ENCODE data around the gene RNF220. TPM values are rescaled to one million over a fixed set of nuclear protein-coding genes. Genes with fewer than 3 reads are reported as not detected.

RNF220 gene
- total RNA-seq, 1 donor from 2014 or later: 47.1 TPM

- no peak overlapping the region for H3K4me3 ChIP-seq (ENCODE audit: insufficient read depth, low read depth, low read length)
- FAIRE-seq (no peak), DNase-seq (ENCODE audit: low read depth) (no peak)
- H3K36me3 Mint-ChIP-seq (ENCODE audit: low read depth, unreplicated experiment): peaks cover 7% of the 10 kb centered on the region
- no peaks in the 10 kb centered on the region for H3K4me1 Mint-ChIP-seq (ENCODE audit: low read depth, unreplicated experiment)
- peaks cover 7% of the 10 kb centered on the region for H3K9me3 Mint-ChIP-seq (ENCODE audit: unreplicated experiment)
- H3K27me3 Mint-ChIP-seq (ENCODE audit: low read depth, unreplicated experiment): peaks cover 4% of the 10 kb centered on the region
- H3K36me3 ChIP-seq (ENCODE audit: insufficient read depth, low read length): no peaks in the 10 kb centered on the region
- H3K4me2 ChIP-seq (ENCODE audit: low read length): no peak overlapping the region
- H3K9me3 ChIP-seq (ENCODE audit: insufficient read depth, low read depth, low read length): no peaks in the 10 kb centered on the region
- no peaks in the 10 kb centered on the region for H3K4me1 ChIP-seq (ENCODE audit: insufficient read depth, low read length)
- TF ChIP-seq CTCF (IDR thresholded peaks at IDR 0.05; ENCODE audit: insufficient read depth, low read depth, low read length): no peak
- TF ChIP-seq EZH2 (IDR thresholded peaks at IDR 0.05; ENCODE audit: insufficient read depth, low read length): no peak
- no peak overlapping the region for H3K27ac ChIP-seq (ENCODE audit: low read depth, low read length)
- H4K20me1 ChIP-seq (ENCODE audit: insufficient read depth, low read length): no peaks in the 10 kb centered on the region
- no peak overlapping the region for H3K27ac Mint-ChIP-seq (ENCODE audit: unreplicated experiment)
- no peak overlapping the region for H3K9ac ChIP-seq (ENCODE audit: low read length)
- H3K27me3 ChIP-seq (ENCODE audit: insufficient read depth, low read length): peaks cover 2% of the 10 kb centered on the region
- no peak overlapping the region for H3K4me3 Mint-ChIP-seq (ENCODE audit: unreplicated experiment)
- no peak overlapping the region for H2AFZ ChIP-seq (ENCODE audit: low read depth, low read length)
- no peaks in the 10 kb centered on the region for H3K79me2 ChIP-seq (ENCODE audit: insufficient read depth, low read length)
Measured at GRCh38 chr1:44685881-44686280, 280.8 kb downstream of the RNF220 start.

- Mint-ChIP-seq H3K4me1 (ENCODE audit: low read depth, unreplicated experiment) (no peaks in the 10 kb centered on the region), H3K36me3 (ENCODE audit: low read depth, unreplicated experiment) (peaks cover 8% of the 10 kb centered on the region), H3K27ac (ENCODE audit: unreplicated experiment) (no peak overlapping the region), H3K27me3 (ENCODE audit: low read depth, unreplicated experiment) (peaks cover 4% of the 10 kb centered on the region), H3K4me3 (ENCODE audit: unreplicated experiment) (no peak overlapping the region), H3K9me3 (ENCODE audit: unreplicated experiment) (no peaks in the 10 kb centered on the region)
- no peak for FAIRE-seq
- Histone ChIP-seq H3K9ac (ENCODE audit: low read length) (no peak overlapping the region), H3K36me3 (ENCODE audit: insufficient read depth, low read length) (no peaks in the 10 kb centered on the region), H3K27ac (ENCODE audit: low read depth, low read length) (no peak overlapping the region), H3K79me2 (ENCODE audit: insufficient read depth, low read length) (no peaks in the 10 kb centered on the region), H3K9me3 (ENCODE audit: insufficient read depth, low read depth, low read length) (no peaks in the 10 kb centered on the region), H3K4me1 (ENCODE audit: insufficient read depth, low read length) (no peaks in the 10 kb centered on the region), H3K4me3 (ENCODE audit: insufficient read depth, low read depth, low read length) (no peak overlapping the region), H3K4me2 (ENCODE audit: low read length) (no peak overlapping the region), H4K20me1 (ENCODE audit: insufficient read depth, low read length) (no peaks in the 10 kb centered on the region), H3K27me3 (ENCODE audit: insufficient read depth, low read length) (peaks cover 6% of the 10 kb centered on the region), H2AFZ (ENCODE audit: low read depth, low read length) (no peak overlapping the region)
- no peak for DNase-seq (ENCODE audit: low read depth)
- TF ChIP-seq EZH2 (IDR thresholded peaks at IDR 0.05; ENCODE audit: insufficient read depth, low read length): no peak
- no peak for TF ChIP-seq CTCF (IDR thresholded peaks at IDR 0.05; ENCODE audit: insufficient read depth, low read depth, low read length)
Measured at GRCh38 chr1:44688760-44689446, 283.8 kb downstream of the RNF220 start.

GRCh38 chr1:44689447-44689765 lies 284.4 kb downstream of the RNF220 start:
- Histone ChIP-seq H3K4me1 (ENCODE audit: insufficient read depth, low read length) (no peaks in the 10 kb centered on the region), H3K9ac (ENCODE audit: low read length) (no peak overlapping the region), H3K9me3 (ENCODE audit: insufficient read depth, low read depth, low read length) (no peaks in the 10 kb centered on the region), H3K4me2 (ENCODE audit: low read length) (no peak overlapping the region), H3K27ac (ENCODE audit: low read depth, low read length) (no peak overlapping the region), H2AFZ (ENCODE audit: low read depth, low read length) (no peak overlapping the region), H4K20me1 (ENCODE audit: insufficient read depth, low read length) (no peaks in the 10 kb centered on the region), H3K27me3 (ENCODE audit: insufficient read depth, low read length) (peaks cover 6% of the 10 kb centered on the region), H3K79me2 (ENCODE audit: insufficient read depth, low read length) (no peaks in the 10 kb centered on the region), H3K36me3 (ENCODE audit: insufficient read depth, low read length) (no peaks in the 10 kb centered on the region), H3K4me3 (ENCODE audit: insufficient read depth, low read depth, low read length) (no peak overlapping the region)
- TF ChIP-seq CTCF (IDR thresholded peaks at IDR 0.05; ENCODE audit: insufficient read depth, low read depth, low read length) (no peak), EZH2 (IDR thresholded peaks at IDR 0.05; ENCODE audit: insufficient read depth, low read length) (no peak)
- Mint-ChIP-seq H3K27me3 (ENCODE audit: low read depth, unreplicated experiment) (peaks cover 4% of the 10 kb centered on the region), H3K4me1 (ENCODE audit: low read depth, unreplicated experiment) (no peaks in the 10 kb centered on the region), H3K4me3 (ENCODE audit: unreplicated experiment) (no peak overlapping the region), H3K27ac (ENCODE audit: unreplicated experiment) (no peak overlapping the region), H3K36me3 (ENCODE audit: low read depth, unreplicated experiment) (peaks cover 8% of the 10 kb centered on the region), H3K9me3 (ENCODE audit: unreplicated experiment) (no peaks in the 10 kb centered on the region)
- no peak for FAIRE-seq
- DNase-seq (ENCODE audit: low read depth): no peak

All from astrocyte (in vitro differentiated cells and primary cell).